MM.1S (cell line): ENCODE measurements around the gene CLIP4.

ENCODE experiments used
- DNase-seq: peaks from one replicate; pipeline ENCODE4 v3.0.0-alpha.2; 2015
- H2AFZ ChIP-seq: fragments of 300-600 bp; sonication (generic); 2 replicates; pipeline ENCODE4 v1.6.0; 2016; ENCODE audit warnings: antibody characterized with exemption, low read length
- H3F3A ChIP-seq: fragments of 300-600 bp; sonication (generic); 2 replicates; pipeline ENCODE4 v1.6.1; 2016; ENCODE audit warnings: mild to moderate bottlenecking, antibody characterized with exemption, low read length, moderate library complexity, mixed read lengths; ENCODE audit not compliant: insufficient read depth
- H3K27ac ChIP-seq: fragments of 300-600 bp; sonication (generic); 2 replicates; pipeline ENCODE4 v1.5.1; 2016; ENCODE audit warnings: mild to moderate bottlenecking, low read length
- H3K27me3 ChIP-seq: fragments of 300-600 bp; sonication (generic); replicated peaks from 2 replicates; pipeline ENCODE4 v1.6.0; 2016; ENCODE audit warnings: low read length; ENCODE audit not compliant: insufficient read depth
- H3K36me3 ChIP-seq: fragments of 300-600 bp; sonication (generic); replicated peaks from 2 replicates; pipeline ENCODE4 v1.6.1; 2016; ENCODE audit warnings: mild to moderate bottlenecking, low read length, mixed read lengths; ENCODE audit not compliant: insufficient read depth
- H3K4me1 ChIP-seq: fragments of 300-600 bp; sonication (generic); 2 replicates; pipeline ENCODE4 v1.6.1; 2016; ENCODE audit warnings: low read length, mixed read lengths
- H3K4me2 ChIP-seq: fragments of 300-600 bp; sonication (generic); 2 replicates; pipeline ENCODE4 v1.6.0; 2016; ENCODE audit warnings: low read depth, low read length
- H3K4me3 ChIP-seq: fragments of 300-600 bp; sonication (generic); 2 replicates; pipeline ENCODE4 v1.5.1; 2016; ENCODE audit warnings: low read length, mixed read lengths
- H3K79me2 ChIP-seq: fragments of 300-600 bp; sonication (generic); 2 replicates; pipeline ENCODE4 v1.6.1; 2016; ENCODE audit warnings: mixed run types, low read length, mixed read lengths
- H3K9ac ChIP-seq: fragments of 300-600 bp; sonication (generic); 2 replicates; pipeline ENCODE4 v1.6.1; 2016; ENCODE audit warnings: low read length, mixed read lengths
- H3K9me2 ChIP-seq: fragments of 300-600 bp; sonication (generic); replicated peaks from 2 replicates; pipeline ENCODE4 v1.6.1; 2016; ENCODE audit warnings: mild to moderate bottlenecking, low read length, mixed read lengths; ENCODE audit not compliant: insufficient read depth
- H3K9me3 ChIP-seq: fragments of 300-600 bp; sonication (generic); replicated peaks from 2 replicates; pipeline ENCODE4 v1.6.1; 2016; ENCODE audit warnings: mild to moderate bottlenecking, low read length, mixed read lengths; ENCODE audit not compliant: insufficient read depth
- H4K20me1 ChIP-seq: fragments of 300-600 bp; sonication (generic); 2 replicates; pipeline ENCODE4 v1.6.1; 2016; ENCODE audit warnings: mild to moderate bottlenecking, low read length, moderate library complexity, mixed read lengths; ENCODE audit not compliant: insufficient read depth
- CTCF ChIP-seq: fragments of 300-600 bp; sonication (generic); IDR thresholded peaks from 2 replicates; pipeline ENCODE4 v1.5.1; 2016; ENCODE audit warnings: antibody characterized with exemption, low read length, mixed read lengths
- EZH2 ChIP-seq: fragments of 300-600 bp; sonication (generic); optimal IDR thresholded peaks from 2 replicates; pipeline ENCODE3; 2017; ENCODE audit warnings: low read depth, mild to moderate bottlenecking, antibody characterized with exemption, low read length, mixed read lengths
- EZH2phosphoT487 ChIP-seq: fragments of 300-600 bp; sonication (generic); IDR thresholded peaks from 2 replicates; pipeline ENCODE4 v1.6.1; 2018; ENCODE audit warnings: antibody characterized with exemption, low read length

Gene CLIP4

DNA sequence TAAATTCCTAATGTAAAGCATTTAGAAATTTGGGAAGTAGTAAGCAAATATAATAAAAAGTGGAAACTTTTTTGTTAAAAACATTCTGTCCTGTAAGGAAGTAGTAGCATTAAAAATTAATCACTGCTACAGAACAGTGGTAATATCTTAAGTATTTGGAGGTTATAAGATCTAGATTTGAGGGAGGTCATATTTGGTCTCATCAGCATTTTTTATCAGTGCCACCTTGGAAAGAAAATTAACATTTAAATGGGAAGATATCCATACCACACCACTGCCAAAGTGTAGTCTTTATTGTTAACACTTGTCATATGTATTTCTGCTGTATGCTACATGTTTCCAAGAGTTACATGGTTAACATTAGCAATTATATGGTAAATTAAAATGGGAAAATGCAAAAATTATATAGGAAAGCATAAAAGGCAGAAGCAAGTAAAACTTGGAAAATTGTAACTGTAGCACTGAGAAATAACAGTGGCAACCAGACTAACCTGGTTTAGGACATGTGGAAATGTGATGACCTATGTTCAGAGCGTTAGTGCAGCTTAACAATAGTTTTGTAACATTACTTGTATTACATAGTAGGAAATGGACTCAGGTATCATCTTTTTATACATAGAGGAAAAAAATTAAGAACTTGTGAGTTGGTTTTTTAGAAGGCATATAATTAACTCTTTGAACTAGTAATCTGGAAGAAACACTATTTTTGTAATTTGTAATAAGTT is 47.2 kb downstream of the CLIP4 start:
- no peak for DNase-seq
- Histone ChIP-seq H3K27me3 (no peaks in the 10 kb centered on the region), H3K9ac (no peak overlapping the region), H3K9me2 (no peaks in the 10 kb centered on the region), H3K36me3 (no peaks in the 10 kb centered on the region), H3K9me3 (no peaks in the 10 kb centered on the region), H2AFZ (no peak overlapping the region), H3K4me3 (no peak overlapping the region), H3F3A (no peaks in the 10 kb centered on the region), H3K4me2 (peak overlapping the region; percentile 36; the same call in 1 of the 2 replicates), H3K27ac (no peak overlapping the region), H3K4me1 (peaks cover 22% of the 10 kb centered on the region), H4K20me1 (no peaks in the 10 kb centered on the region), H3K79me2 (no peaks in the 10 kb centered on the region)
- TF ChIP-seq EZH2 (no peak), CTCF (no peak), EZH2phosphoT487 (no peak)

GRCh38 chr2:29164091-29164846 is 49.1 kb downstream of the CLIP4 start:
- Histone ChIP-seq H4K20me1 (no peaks in the 10 kb centered on the region), H3K4me3 (no peak overlapping the region), H3K9me3 (no peaks in the 10 kb centered on the region), H3K27ac (no peak overlapping the region), H3K36me3 (no peaks in the 10 kb centered on the region), H3K4me2 (no peak overlapping the region), H3K9me2 (no peaks in the 10 kb centered on the region), H3K27me3 (no peaks in the 10 kb centered on the region), H3K79me2 (no peaks in the 10 kb centered on the region), H2AFZ (no peak overlapping the region), H3K9ac (no peak overlapping the region), H3K4me1 (peaks cover 22% of the 10 kb centered on the region), H3F3A (no peaks in the 10 kb centered on the region)
- TF ChIP-seq CTCF: no peak
- TF ChIP-seq EZH2phosphoT487: no peak
- TF ChIP-seq EZH2: no peak
- DNase-seq: no peak

DNA sequence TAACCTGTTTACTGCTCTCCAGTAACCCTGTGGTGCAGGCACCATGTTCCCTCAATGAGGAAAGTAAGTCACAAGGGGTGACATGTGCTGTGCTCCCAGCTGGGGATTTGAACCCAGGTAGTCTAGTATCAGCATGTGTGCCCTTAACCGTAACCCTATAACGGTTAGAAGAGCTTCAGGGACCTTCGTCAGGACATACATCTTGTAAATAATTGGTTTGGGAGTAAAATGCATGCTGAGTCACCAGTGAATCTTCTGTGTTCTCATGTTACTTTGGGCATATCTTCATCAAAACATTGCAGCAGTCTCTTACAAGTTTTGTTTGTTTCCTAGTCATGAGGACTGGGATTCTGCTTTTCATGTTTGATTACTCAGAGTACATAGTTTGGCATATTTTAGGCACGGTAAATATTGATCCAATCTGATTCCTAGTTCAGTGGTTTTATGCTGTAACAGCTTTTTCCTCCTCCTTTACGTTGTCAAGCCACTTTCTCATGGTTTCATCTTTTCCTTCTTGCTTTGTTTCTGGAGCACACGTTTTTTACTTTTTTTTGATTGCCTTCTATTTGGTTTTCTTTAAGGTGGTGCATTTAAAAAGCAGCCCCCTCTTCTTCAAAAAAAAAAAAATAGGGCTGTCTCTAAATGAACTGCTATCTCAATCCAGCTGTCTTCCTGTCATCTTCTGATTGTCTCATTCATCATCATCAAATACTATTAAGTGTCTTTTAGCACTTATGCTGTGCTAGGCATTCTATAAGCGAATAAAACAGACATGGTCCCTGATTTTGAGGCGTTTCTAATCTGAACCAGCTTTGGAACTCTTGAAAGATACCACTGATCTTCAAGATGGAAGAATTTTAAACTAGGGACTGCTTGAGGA is 50.4 kb downstream of the CLIP4 start:
- H3K9me3 ChIP-seq: no peaks in the 10 kb centered on the region
- H2AFZ ChIP-seq: no peak overlapping the region

More for the DNA sequence above, 50.4 kb downstream of the CLIP4 start:
- Histone ChIP-seq H3K9me2 (no peaks in the 10 kb centered on the region), H4K20me1 (no peaks in the 10 kb centered on the region), H3F3A (no peaks in the 10 kb centered on the region), H3K4me1 (peaks cover 22% of the 10 kb centered on the region), H3K4me2 (no peak overlapping the region), H3K79me2 (no peaks in the 10 kb centered on the region), H3K36me3 (no peaks in the 10 kb centered on the region), H3K27ac (no peak overlapping the region), H3K4me3 (no peak overlapping the region), H3K27me3 (no peaks in the 10 kb centered on the region), H3K9ac (no peak overlapping the region)
- TF ChIP-seq EZH2 (no peak), EZH2phosphoT487 (no peak), CTCF (no peak)
- no peak for DNase-seq
